Measurements from ENCODE around the gene FAR2. TPM values are rescaled to one million over a fixed set of nuclear protein-coding genes. Genes with fewer than 3 reads are reported as not detected.

FAR2 gene
- polyA plus RNA-seq, 3 donors, result 14.8 to 38.0 (median 35.8) TPM

DNA sequence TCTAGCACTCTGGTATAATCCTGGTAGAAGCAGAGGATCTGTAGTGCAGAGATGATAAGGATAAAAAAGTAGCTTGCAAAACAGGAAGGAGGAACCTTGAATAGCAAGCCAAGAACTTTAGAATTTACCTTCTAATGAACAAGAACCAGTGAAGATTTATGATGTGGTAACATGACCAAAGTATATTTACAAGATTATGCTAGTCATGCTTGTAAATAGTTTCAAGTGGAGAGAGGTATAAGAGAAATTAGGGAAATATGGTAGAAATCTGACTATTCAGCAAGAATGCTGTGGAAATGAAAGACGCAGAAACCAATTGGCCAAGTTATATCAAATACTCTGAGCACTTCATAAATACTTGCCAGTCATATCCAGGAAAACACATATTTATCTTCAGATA lies 184.1 kb downstream of the FAR2 start:
- H3K4me3 Mint-ChIP-seq, result no peak overlapping the region
- H3K27ac Mint-ChIP-seq, result no peak overlapping the region
- DNase-seq, result no peak
- no peaks in the 10 kb centered on the region for H3K27me3 ChIP-seq (ENCODE audit: control insufficient read depth in 2 of 2, insufficient read depth in 2 of 2, low read length in 2 of 2)
- no peaks in the 10 kb centered on the region for H3K27me3 Mint-ChIP-seq (ENCODE audit: low read depth in 3 of 3)
- H4K20me1 ChIP-seq (ENCODE audit: insufficient read depth, low read length), result no peaks in the 10 kb centered on the region
- TF ChIP-seq CTCF (IDR thresholded peaks at IDR 0.05), result no peak
- intact Hi-C loops (cut with micrococcal nuclease), result no loop called here
- no peak overlapping the region for H3K4me3 ChIP-seq (replicated peaks in 1 of 3; ENCODE audit: low read depth in 2 of 3, low read length in 3 of 3)
- no peak overlapping the region for H3K9ac ChIP-seq (ENCODE audit: insufficient read depth, low read length, poor library complexity, severe bottlenecking)
- no peaks in the 10 kb centered on the region for H3K4me1 Mint-ChIP-seq
- peaks cover 40 to 48% of the 10 kb centered on the region in 2 donors for H3K36me3 Mint-ChIP-seq
- H3K9me3 ChIP-seq (replicated peaks in 1 of 2; ENCODE audit: control insufficient read depth in 1 of 2, insufficient read depth in 1 of 2, low read length in 2 of 2), result no peaks in the 10 kb centered on the region
- H3K9me3 Mint-ChIP-seq, result no peaks in the 10 kb centered on the region
- no peak overlapping the region for H3K4me2 ChIP-seq (replicated peaks; ENCODE audit: extremely low read depth, low read length, poor library complexity, severe bottlenecking)
- no peak overlapping the region for H2AFZ ChIP-seq (ENCODE audit: insufficient read depth, low read depth, low read length, poor library complexity, severe bottlenecking)
- H3K27ac ChIP-seq (ENCODE audit: low read depth in 1 of 2, low read length in 2 of 2), result no peak overlapping the region
- H3K4me1 ChIP-seq (ENCODE audit: control insufficient read depth in 1 of 2, insufficient read depth in 2 of 2, low read length in 2 of 2), result no peaks in the 10 kb centered on the region
- peaks cover 5 to 48% of the 10 kb centered on the region in 2 donors for H3K36me3 ChIP-seq (replicated peaks in 1 of 2; ENCODE audit: control insufficient read depth in 1 of 2, insufficient read depth in 2 of 2, low read length in 2 of 2)
- no peaks in the 10 kb centered on the region for H3K79me2 ChIP-seq (ENCODE audit: insufficient read depth, low read length)
- WGBS (ENCODE audit: insufficient coverage), result no CpG with 5 or more reads among the region's 1 CpG

- H3K36me3 ChIP-seq (replicated peaks in 1 of 2; ENCODE audit: control insufficient read depth in 1 of 2, insufficient read depth in 2 of 2, low read length in 2 of 2), result peaks cover 14 to 63% of the 10 kb centered on the region in 2 donors
- Mint-ChIP-seq H3K27ac (no peak overlapping the region), H3K9me3 (no peaks in the 10 kb centered on the region), H3K4me3 (no peak overlapping the region), H3K4me1 (no peaks in the 10 kb centered on the region), H3K27me3 (ENCODE audit: low read depth in 3 of 3) (no peaks in the 10 kb centered on the region), H3K36me3 (peaks cover 45 to 53% of the 10 kb centered on the region in 2 donors)
- no peaks in the 10 kb centered on the region for H4K20me1 ChIP-seq (ENCODE audit: insufficient read depth, low read length)
- no peak overlapping the region for H3K4me2 ChIP-seq (replicated peaks; ENCODE audit: extremely low read depth, low read length, poor library complexity, severe bottlenecking)
- TF ChIP-seq CTCF (IDR thresholded peaks at IDR 0.05), result no peak
- intact Hi-C loops (cut with micrococcal nuclease), result no loop called here
- H2AFZ ChIP-seq (ENCODE audit: insufficient read depth, low read depth, low read length, poor library complexity, severe bottlenecking), result no peak overlapping the region
- H3K27me3 ChIP-seq (ENCODE audit: control insufficient read depth in 2 of 2, insufficient read depth in 2 of 2, low read length in 2 of 2), result no peaks in the 10 kb centered on the region
- H3K9ac ChIP-seq (ENCODE audit: insufficient read depth, low read length, poor library complexity, severe bottlenecking), result no peak overlapping the region
- H3K4me1 ChIP-seq (ENCODE audit: control insufficient read depth in 1 of 2, insufficient read depth in 2 of 2, low read length in 2 of 2), result no peaks in the 10 kb centered on the region
- no peak overlapping the region for H3K27ac ChIP-seq (ENCODE audit: low read depth in 1 of 2, low read length in 2 of 2)
- WGBS (ENCODE audit: insufficient coverage), result no CpG with 5 or more reads among the region's 2 CpGs
- H3K4me3 ChIP-seq (replicated peaks in 1 of 3; ENCODE audit: low read depth in 2 of 3, low read length in 3 of 3), result no peak overlapping the region
- no peak for DNase-seq
- no peaks in the 10 kb centered on the region for H3K9me3 ChIP-seq (replicated peaks in 1 of 2; ENCODE audit: control insufficient read depth in 1 of 2, insufficient read depth in 1 of 2, low read length in 2 of 2)
- no peaks in the 10 kb centered on the region for H3K79me2 ChIP-seq (ENCODE audit: insufficient read depth, low read length)
Measured at GRCh38 chr12:29334937-29335336, 185.9 kb downstream of the FAR2 start.

Measured in CD14-positive monocyte (primary cell).